Spinal cord (tissue), 10 donors: Measurements from ENCODE around the gene RASA3. TPM values are rescaled to one million over a fixed set of nuclear protein-coding genes. Genes with fewer than 3 reads are reported as not detected.
"Not testable (repeated sequence)": the region's sequence is repeated elsewhere in the genome, so short reads cannot be mapped to it uniquely, and the experiment has no call there.

ENCODE experiments used
- DNase-seq, 6 donors: peaks; one replicate each; pipeline versions ENCODE4 v3.0.0 to v3.0.0-alpha.2; 2013 to 2015; ENCODE audit warnings: low spot score in 6 of 6, low read depth in 4 of 6
- H3K27ac ChIP-seq: one replicate; pipeline ENCODE4 v1.5.1; 2013; ENCODE audit warnings: low read depth, low read length, control low read depth
- H3K27me3 ChIP-seq: one replicate; pipeline ENCODE4 v1.6.1; 2013; ENCODE audit warnings: low read length; ENCODE audit not compliant: control insufficient read depth, insufficient read depth
- H3K36me3 ChIP-seq: one replicate; pipeline ENCODE4 v1.6.1; 2013; ENCODE audit warnings: low read length; ENCODE audit not compliant: control insufficient read depth, insufficient read depth
- H3K4me1 ChIP-seq: one replicate; pipeline ENCODE4 v1.6.1; 2013; ENCODE audit warnings: low read length; ENCODE audit not compliant: control insufficient read depth, insufficient read depth
- H3K4me3 ChIP-seq: one replicate; pipeline ENCODE4 v1.5.1; 2013; ENCODE audit warnings: low read depth, low read length, control low read depth
- H3K9me3 ChIP-seq: one replicate; pipeline ENCODE4 v1.6.1; 2013; ENCODE audit warnings: low read length; ENCODE audit not compliant: control insufficient read depth, insufficient read depth
- WGBS: methylation state at CpG from one replicate; pipeline ENCODE4 v1.1.5; 2013; ENCODE audit warnings: missing lambda C conversion rate; ENCODE audit not compliant: insufficient coverage; 5-methylcytosine and 5-hydroxymethylcytosine counted together
- polyA plus RNA-seq, 2 donors: library from polyadenylated mRNA; unstranded; fragments of 120-200 nt; gene quantifications; one replicate each; pipeline ENCODE4 v1.2.1, GENCODE V29; 2013; ENCODE audit not compliant: insufficient read length in 2 of 2
- total RNA-seq, 2 donors: library from RNA; depleted of rRNA in 1 of 2; stranded (reverse); fragments of 120-200 nt in 1 of 2; fragments of >200 nt in 1 of 2; gene quantifications; one replicate each; pipeline versions ENCODE4 v1.2.3 to v1.2.4, GENCODE V29; 2013 to 2014
- donor health status: healthy.

RASA3 gene
- total and polyA plus RNA-seq, 4 donors, result 15.2 to 31.6 (median 23.2) TPM

DNA sequence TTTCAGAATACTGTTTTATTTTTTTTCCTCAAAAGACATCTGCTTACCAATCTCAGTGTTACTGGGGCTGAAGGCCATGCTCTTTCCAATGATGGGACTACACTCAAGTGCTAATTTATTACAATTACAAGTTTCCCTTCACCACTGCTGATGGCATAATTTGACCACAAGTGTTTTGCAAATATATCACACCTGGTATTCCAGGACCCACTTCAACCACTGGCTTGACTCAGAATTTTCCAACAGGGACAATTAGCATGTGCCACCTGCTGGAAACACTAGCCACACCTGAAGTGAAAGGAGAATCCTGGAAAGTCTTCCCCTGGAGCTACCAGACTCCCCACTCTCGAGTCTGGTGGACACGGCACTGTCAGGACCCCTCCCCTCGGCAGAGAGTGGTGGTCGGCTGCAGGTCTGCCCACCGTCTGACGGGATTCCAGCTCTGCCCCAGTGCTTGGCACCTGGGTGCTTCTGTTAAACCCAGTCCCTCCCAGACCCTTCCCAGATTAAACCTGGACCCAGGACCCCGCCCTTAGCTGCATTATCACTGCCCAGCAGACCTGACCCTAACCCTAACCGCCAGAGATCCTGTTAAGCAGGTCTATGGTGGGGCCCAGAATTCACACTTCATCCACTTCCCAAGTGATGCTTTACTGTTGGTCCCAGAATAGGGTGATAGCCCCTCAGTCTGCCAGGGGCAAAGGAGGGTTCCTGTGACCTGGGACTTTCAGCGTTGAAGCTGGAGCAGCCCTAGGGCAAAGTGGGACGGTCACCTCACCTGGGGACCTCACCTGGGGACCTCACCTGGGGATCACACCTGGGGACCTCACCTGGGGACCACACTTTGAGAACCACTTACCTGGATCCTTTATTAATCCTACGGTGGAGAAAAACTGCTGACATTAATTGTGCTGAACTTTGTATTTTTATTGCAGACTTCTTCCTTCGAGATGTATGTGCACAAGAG is 17.6 kb upstream of the RASA3 start:
- no peaks in the 10 kb centered on the region for H3K27me3 ChIP-seq
- 93% methylated on average over 10 of the region's 12 CpGs for WGBS
- no peak for DNase-seq
- no peaks in the 10 kb centered on the region for H3K36me3 ChIP-seq
- no peak overlapping the region for H3K27ac ChIP-seq
- no peak overlapping the region for H3K4me3 ChIP-seq
- H3K9me3 ChIP-seq, result no peaks in the 10 kb centered on the region
- H3K4me1 ChIP-seq, result peaks cover 15% of the 10 kb centered on the region

DNA sequence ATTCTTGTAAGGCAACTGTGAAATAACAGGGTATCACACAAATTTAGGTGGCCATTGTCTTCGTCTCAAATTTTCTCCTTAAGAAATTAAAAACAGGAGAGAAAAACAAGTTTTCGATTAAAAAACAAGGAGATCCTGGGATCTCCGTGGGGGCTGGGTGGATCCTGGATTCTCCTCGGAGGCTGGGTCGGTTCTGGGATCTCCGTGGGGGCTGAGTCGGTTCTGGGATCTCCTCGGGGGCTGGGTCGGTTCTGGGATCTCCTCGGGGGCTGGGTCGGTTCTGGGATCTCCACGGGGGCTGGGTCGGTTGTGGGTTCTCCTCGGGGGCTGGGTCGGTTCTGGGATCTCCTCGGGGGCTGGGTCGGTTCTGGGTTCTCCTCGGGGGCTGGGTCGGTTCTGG is 16.5 kb upstream of the RASA3 start:
- H3K27ac ChIP-seq, DNase-seq, H3K9me3 ChIP-seq, H3K27me3 ChIP-seq, H3K36me3 ChIP-seq, H3K4me3 ChIP-seq: not testable (repeated sequence)
- peaks cover 21% of the 10 kb centered on the region for H3K4me1 ChIP-seq
- WGBS, result over 99% methylated on average over 16 of the region's 19 CpGs

- Histone ChIP-seq H3K27ac (no peak overlapping the region), H3K27me3 (no peaks in the 10 kb centered on the region), H3K4me1 (peaks cover 21% of the 10 kb centered on the region), H3K4me3 (no peak overlapping the region), H3K36me3 (no peaks in the 10 kb centered on the region), H3K9me3 (no peaks in the 10 kb centered on the region)
- no peak for DNase-seq
- 83% methylated on average over 6 of the region's 8 CpGs for WGBS
Observed at GRCh38 chr13:114148521-114148855, 16.1 kb upstream of the RASA3 start.

DNA sequence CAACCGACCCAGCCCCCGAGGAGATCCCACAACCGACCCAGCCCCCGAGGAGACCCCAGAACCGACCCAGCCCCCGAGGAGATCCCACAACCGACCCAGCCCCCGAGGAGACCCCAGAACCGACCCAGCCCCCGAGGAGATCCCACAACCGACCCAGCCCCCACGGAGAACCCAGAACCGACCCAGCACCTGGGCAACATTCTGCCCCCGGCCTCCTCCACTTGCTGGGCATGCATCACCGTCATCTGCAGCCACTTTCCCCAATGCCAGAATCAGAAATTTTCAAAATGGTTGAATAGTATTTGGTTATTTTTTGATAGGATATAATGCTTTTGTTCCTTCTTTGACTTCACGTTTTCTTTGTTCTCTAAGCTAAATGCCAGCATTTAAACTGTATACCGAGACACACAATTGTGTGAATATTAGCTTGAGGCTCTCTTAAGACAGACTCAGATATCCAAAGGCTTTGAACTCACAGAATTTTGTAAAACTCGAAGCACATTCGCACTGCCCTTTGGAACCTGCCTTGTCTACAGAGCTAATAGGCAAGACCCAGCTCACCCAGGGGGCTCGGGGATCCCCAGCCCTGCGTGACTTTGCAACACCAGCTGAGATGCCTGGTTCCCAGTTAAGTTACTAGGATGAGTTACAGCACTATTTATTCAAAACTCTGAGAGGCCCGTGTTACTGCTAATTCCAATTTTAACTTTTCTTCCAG is 15.5 kb upstream of the RASA3 start:
- 92% methylated on average over 14 of the region's 22 CpGs for WGBS
- peaks cover 19% of the 10 kb centered on the region for H3K4me1 ChIP-seq
- H3K27me3 ChIP-seq, result no peaks in the 10 kb centered on the region
- H3K27ac ChIP-seq, result no peak overlapping the region
- no peak for DNase-seq
- no peak overlapping the region for H3K4me3 ChIP-seq
- H3K9me3 ChIP-seq, result no peaks in the 10 kb centered on the region
- no peaks in the 10 kb centered on the region for H3K36me3 ChIP-seq

GRCh38 chr13:114146629-114147028 is 14.2 kb upstream of the RASA3 start:
- WGBS, result 56% methylated on average over 9 of the region's 10 CpGs
- no peak overlapping the region for H3K27ac ChIP-seq

DNA sequence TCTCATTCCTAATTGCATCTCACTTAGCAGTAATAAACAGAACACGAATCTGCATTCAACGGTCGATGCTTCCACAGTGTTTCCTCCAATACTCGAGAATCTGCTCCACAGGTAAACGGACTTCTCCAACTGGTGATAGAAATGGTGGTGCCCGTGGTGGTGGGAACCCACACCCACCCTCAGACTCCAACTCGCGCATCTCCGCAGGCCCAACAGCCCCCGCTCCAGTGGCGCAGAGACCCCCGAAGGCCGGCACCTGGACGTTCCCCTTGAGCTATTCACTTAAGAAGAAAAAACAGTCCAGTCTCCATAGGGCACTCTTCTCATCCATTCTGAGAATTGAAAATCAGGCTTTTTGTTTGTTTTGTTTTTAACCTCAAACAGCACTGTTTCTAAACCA is 13.8 kb upstream of the RASA3 start:
- WGBS, result 89% methylated on average over 7 of the region's 14 CpGs
- Histone ChIP-seq H3K27ac (no peak overlapping the region), H3K4me3 (no peak overlapping the region), H3K36me3 (no peaks in the 10 kb centered on the region), H3K27me3 (no peaks in the 10 kb centered on the region), H3K9me3 (no peaks in the 10 kb centered on the region), H3K4me1 (peaks cover 11% of the 10 kb centered on the region)
- no peak for DNase-seq

More at GRCh38 chr13:114146629-114147028, 14.2 kb upstream of the RASA3 start:
- peaks cover 14% of the 10 kb centered on the region for H3K4me1 ChIP-seq
- H3K27me3 ChIP-seq, result no peaks in the 10 kb centered on the region
- DNase-seq, result no peak
- H3K36me3 ChIP-seq, result no peaks in the 10 kb centered on the region
- no peaks in the 10 kb centered on the region for H3K9me3 ChIP-seq
- no peak overlapping the region for H3K4me3 ChIP-seq

DNA sequence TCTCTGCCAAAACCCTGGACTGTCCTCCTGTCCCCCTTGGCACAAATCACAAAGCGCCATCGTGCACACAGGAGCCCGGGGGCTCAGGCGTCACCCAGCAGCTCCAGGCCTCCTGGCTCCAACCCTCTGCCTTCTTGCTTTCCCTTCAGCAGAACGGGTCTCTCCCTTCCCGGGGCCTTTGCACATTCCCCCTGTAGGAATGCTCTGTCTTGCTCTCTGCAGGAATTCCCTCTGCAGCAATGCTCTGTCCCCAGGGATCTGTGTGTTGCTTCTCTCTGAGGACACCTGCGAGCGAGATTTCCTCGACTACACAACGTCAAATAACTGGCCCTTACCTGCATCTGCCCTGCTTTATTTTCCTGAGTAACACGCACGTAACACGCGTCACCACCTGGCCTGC is 13.3 kb upstream of the RASA3 start:
- DNase-seq, result no peak
- H3K4me1 ChIP-seq, result peaks cover 8% of the 10 kb centered on the region

GRCh38 chr13:114145256-114145655 is 12.8 kb upstream of the RASA3 start:
- no peak for DNase-seq
- Histone ChIP-seq H3K4me3 (no peak overlapping the region), H3K9me3 (no peaks in the 10 kb centered on the region), H3K27ac (no peak overlapping the region), H3K27me3 (no peaks in the 10 kb centered on the region), H3K36me3 (no peaks in the 10 kb centered on the region), H3K4me1 (peaks cover 13% of the 10 kb centered on the region)
- 49% methylated on average over 3 of the region's 3 CpGs for WGBS

More for the DNA sequence above, 13.3 kb upstream of the RASA3 start:
- H3K4me3 ChIP-seq, result no peak overlapping the region
- 91% methylated on average over 13 of the region's 14 CpGs for WGBS
- H3K27me3 ChIP-seq, result no peaks in the 10 kb centered on the region
- no peaks in the 10 kb centered on the region for H3K9me3 ChIP-seq
- H3K27ac ChIP-seq, result no peak overlapping the region
- H3K36me3 ChIP-seq, result no peaks in the 10 kb centered on the region

DNA sequence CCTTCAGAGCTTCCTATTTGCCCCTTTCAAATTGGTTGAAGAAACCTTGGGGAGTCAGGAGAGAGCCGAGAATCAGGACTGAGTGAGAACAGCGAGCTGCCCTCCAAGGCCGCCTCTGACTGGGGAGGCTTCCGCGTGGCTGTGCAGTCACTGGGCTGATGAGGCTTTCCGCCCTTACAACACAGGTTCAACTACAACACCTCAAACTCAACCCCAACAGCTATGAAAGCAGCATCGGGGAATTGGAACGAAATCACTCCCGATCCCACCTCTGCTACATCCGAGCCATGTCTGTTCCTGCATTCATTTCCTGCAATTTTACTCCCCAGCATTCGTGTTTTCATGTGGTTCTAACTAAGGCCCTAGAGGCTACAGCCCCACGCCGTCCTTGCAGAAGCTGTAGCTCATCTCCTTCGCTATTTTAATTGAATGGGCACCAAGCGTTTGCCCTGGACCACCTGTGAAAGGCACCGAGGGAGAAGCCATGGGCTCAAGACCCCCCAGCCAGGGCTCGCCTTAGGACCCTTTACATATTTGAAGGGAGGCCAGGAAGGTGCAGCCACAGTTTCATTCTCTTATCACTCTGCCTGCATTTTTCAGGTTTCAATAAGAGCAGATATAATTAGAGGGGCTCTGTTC is 12.3 kb upstream of the RASA3 start:
- WGBS, result 87% methylated on average over 17 of the region's 17 CpGs
- no peak for DNase-seq
- peaks cover 15% of the 10 kb centered on the region for H3K4me1 ChIP-seq
- no peak overlapping the region for H3K4me3 ChIP-seq
- H3K9me3 ChIP-seq, result no peaks in the 10 kb centered on the region
- no peaks in the 10 kb centered on the region for H3K27me3 ChIP-seq
- H3K36me3 ChIP-seq, result no peaks in the 10 kb centered on the region
- no peak overlapping the region for H3K27ac ChIP-seq
